Measurements from ENCODE around the gene PTPRK.

PTPRK gene

GRCh38 chr6:128171182-128171581 is 349.2 kb downstream of the PTPRK start:
- no peak for DNase-seq

GRCh38 chr6:128168244-128168643 is 352.2 kb downstream of the PTPRK start:
- no peak for DNase-seq

- DNase-seq = no peak
Observed at GRCh38 chr6:128167552-128167951, 352.8 kb downstream of the PTPRK start.

- no peak for DNase-seq
Observed at GRCh38 chr6:128164254-128164653, 356.1 kb downstream of the PTPRK start.

- no peak for DNase-seq
Observed at GRCh38 chr6:128162423-128162822, 358.0 kb downstream of the PTPRK start.

GRCh38 chr6:128161839-128162238 is 358.6 kb downstream of the PTPRK start:
- DNase-seq = no peak

- DNase-seq = no peak
Observed at GRCh38 chr6:128161263-128161662, 359.1 kb downstream of the PTPRK start.

GRCh38 chr6:128158496-128158895 is 361.9 kb downstream of the PTPRK start:
- DNase-seq = no peak

- DNase-seq = no peak
Observed at GRCh38 chr6:128156321-128157111, 363.9 kb downstream of the PTPRK start.

- DNase-seq = no peak
Observed at GRCh38 chr6:128155826-128156225, 364.6 kb downstream of the PTPRK start.

GRCh38 chr6:128152551-128152950 is 367.8 kb downstream of the PTPRK start:
- DNase-seq = no peak

- no peak for DNase-seq
Observed at GRCh38 chr6:128150376-128150775, 370.0 kb downstream of the PTPRK start.

- DNase-seq = no peak
Observed at GRCh38 chr6:128149796-128150195, 370.6 kb downstream of the PTPRK start.

- no peak for DNase-seq
Observed at GRCh38 chr6:128144320-128144719, 376.1 kb downstream of the PTPRK start.

- no peak for DNase-seq
Observed at GRCh38 chr6:128141932-128142331, 378.5 kb downstream of the PTPRK start.

GRCh38 chr6:128139519-128139918 is 380.9 kb downstream of the PTPRK start:
- DNase-seq = no peak

- DNase-seq = no peak
Observed at GRCh38 chr6:128138694-128139093, 381.7 kb downstream of the PTPRK start.

GRCh38 chr6:128135325-128135724 is 385.1 kb downstream of the PTPRK start:
- no peak for DNase-seq

GRCh38 chr6:128131566-128131965 is 388.8 kb downstream of the PTPRK start:
- no peak for DNase-seq

- no peak for DNase-seq
Observed at GRCh38 chr6:128131036-128131435, 389.4 kb downstream of the PTPRK start.

- DNase-seq = no peak
Observed at GRCh38 chr6:128129679-128130078, 390.7 kb downstream of the PTPRK start.

- DNase-seq = no peak
Observed at GRCh38 chr6:128127650-128128049, 392.7 kb downstream of the PTPRK start.

GRCh38 chr6:128124713-128125112 is 395.7 kb downstream of the PTPRK start:
- DNase-seq = no peak

- DNase-seq = no peak
Observed at GRCh38 chr6:128121610-128122009, 398.8 kb downstream of the PTPRK start.

- DNase-seq = no peak
Observed at GRCh38 chr6:128121190-128121589, 399.2 kb downstream of the PTPRK start.

Data from fibroblast of upper back skin (primary cell).